ENCODE results near the gene GDF15. TPM values are rescaled to one million over a fixed set of nuclear protein-coding genes. Genes with fewer than 3 reads are reported as not detected.

Gene GDF15
- total and polyA plus RNA-seq, 11 donors = 0.33 to 5.7 (median 0.93) TPM

DNA sequence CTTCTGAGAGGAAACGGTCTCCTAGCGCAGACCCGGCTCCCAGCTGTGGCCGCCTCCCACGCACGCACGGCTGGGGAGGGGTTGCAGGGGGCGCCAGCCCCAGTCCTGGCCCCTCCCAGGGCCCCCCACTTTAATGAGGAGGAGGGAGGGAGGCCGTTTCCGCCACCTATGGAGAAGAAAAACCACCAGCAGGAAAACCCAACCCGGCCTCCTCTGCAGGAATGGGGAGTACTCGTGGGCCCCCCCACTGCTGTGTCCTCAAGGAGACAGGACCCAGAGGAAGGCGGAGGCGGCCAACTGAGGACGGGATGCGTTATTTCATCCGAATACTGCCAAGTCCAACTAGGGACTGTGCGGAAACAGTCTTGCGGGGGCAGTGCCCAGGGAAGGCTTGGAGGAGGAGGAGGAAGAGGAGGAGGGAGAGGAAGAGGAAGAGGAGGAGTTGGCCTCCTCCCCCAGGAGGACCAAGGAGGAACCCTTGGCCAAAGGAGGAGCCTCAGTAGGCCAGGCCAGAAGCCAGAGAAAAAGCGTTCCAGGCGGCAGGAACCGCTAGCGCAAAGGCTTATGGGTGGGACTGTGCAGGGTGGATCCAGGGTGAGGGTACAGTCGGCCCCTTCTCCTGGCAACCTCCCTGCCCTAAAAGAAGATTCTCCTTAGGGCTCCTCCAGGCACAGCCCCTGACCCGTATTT, 29.4 kb downstream of the GDF15 start:
- DNase-seq = peak; percentile 84 to 91 (median 90)
- intact Hi-C loops (cut with DNase I) = loop anchor here in 3 of 10 donors (5.0 to 10.0 kb wide), 5 partner anchors 131 to 401 kb away; partner anchors contain the start of genes JUND (in 1 of the 3) and RAB3A (in 1 of the 3)
- TF ChIP-seq POLR2A (IDR thresholded peaks at IDR 0.05) = peak in 1 of 2 donors; percentile 67
- TF ChIP-seq, protein P1, sequence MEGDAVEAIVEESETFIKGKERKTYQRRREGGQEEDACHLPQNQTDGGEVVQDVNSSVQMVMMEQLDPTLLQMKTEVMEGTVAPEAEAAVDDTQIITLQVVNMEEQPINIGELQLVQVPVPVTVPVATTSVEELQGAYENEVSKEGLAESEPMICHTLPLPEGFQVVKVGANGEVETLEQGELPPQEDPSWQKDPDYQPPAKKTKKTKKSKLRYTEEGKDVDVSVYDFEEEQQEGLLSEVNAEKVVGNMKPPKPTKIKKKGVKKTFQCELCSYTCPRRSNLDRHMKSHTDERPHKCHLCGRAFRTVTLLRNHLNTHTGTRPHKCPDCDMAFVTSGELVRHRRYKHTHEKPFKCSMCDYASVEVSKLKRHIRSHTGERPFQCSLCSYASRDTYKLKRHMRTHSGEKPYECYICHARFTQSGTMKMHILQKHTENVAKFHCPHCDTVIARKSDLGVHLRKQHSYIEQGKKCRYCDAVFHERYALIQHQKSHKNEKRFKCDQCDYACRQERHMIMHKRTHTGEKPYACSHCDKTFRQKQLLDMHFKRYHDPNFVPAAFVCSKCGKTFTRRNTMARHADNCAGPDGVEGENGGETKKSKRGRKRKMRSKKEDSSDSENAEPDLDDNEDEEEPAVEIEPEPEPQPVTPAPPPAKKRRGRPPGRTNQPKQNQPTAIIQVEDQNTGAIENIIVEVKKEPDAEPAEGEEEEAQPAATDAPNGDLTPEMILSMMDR (IDR thresholded peaks at IDR 0.05) = peak in 1 of 12 donors; percentile 19
- H3K27ac ChIP-seq = peak overlapping the region; percentile 89 to 100 (median 95)
- H3K4me1 ChIP-seq = peaks cover 8 to 57% (median 43%) of the 10 kb centered on the region in 12 donors
- H3K9me3 ChIP-seq = no peaks in the 10 kb centered on the region
- ATAC-seq = peak; percentile 33 to 65 (median 50)
- H3K36me3 ChIP-seq = no peaks in the 10 kb centered on the region
- H3K27me3 ChIP-seq = peaks cover 0 to 22% (median 0%) of the 10 kb centered on the region in 9 donors
- peak overlapping the region in 11 of 12 donors; percentile 3 to 81 (median 40) for H3K4me3 ChIP-seq
- WGBS, 4 donors = 28 to 44% (median 43%) methylated on average over 25 of the region's 25 CpGs

DNA sequence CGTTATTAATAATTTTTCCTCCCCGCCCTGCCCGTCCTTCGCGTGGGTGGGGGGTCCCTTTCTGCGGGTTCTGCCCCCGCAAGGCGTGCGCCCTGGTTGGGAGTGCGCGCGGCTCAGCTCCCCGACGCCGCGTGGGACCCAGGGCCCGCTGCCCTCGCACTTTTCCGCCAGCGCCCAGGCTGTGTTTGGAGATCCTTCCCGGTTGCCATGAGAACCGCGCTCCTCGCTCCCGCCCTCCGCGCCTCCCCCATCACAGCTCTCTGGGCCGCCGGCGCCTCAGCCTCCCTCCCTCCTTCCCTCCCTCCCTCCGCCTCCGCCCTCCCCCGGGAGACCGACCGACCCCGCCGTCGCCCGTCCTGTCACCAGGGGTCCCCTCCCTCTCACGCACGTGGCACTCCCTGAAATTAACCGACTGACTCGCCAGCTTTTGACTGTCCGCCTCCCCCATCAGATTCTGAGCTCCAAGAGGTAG, 30.9 kb downstream of the GDF15 start:
- H3K4me1 ChIP-seq = peaks cover 8 to 71% (median 56%) of the 10 kb centered on the region in 12 donors

DNA sequence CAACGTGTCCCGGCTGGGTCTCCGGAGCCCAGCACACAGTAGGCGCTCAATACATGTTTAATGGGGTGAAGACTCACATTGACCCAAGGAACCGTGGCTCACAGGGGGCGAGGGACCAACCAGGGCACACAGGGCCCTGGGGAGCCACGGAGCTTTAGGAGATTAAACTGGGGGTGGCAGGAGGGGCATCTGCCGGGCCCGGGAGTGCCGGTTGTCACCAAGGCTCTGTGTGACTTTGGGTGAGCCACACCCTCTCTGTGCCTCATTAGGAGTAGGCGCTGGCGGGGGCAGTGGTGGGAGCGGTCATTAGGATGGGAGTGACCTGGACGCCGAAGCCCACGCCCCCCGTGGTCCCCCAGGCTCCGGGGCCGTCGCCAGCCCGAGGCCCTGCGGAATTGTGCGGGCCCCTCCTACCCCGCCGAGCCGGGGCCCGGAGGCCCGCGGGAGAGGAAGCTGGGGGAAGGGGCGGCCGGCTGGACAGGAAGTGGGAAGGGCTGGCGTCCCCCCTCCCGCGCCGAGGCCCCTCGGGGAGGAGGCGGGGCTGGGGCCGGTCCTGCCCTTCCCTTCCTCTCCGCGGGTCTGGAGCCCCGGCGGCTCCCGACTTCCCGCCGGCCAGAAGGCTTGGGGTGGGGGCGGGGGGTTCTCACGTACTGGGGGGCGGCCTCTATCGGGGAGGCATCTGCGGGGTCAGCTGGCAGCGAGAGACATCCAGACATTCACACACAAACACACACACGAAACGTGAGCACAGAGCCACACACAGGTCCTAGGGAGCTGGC, 31.5 kb downstream of the GDF15 start:
- WGBS, 4 donors = 1 to 3% (median 1%) methylated on average over 13 to 53 of the region's 53 CpGs
- H3K36me3 ChIP-seq = no peaks in the 10 kb centered on the region
- peak in 1 of 2 donors; percentile 51 for TF ChIP-seq POLR2A (IDR thresholded peaks at IDR 0.05)
- TF ChIP-seq, protein P1 (IDR thresholded peaks at IDR 0.05) = no peak
- ATAC-seq = peak; percentile 8 to 62 (median 56)
- peak; percentile 90 to 94 (median 94) for DNase-seq
- intact Hi-C loops (cut with DNase I) = loop anchor here in 3 of 10 donors (1.0 to 10.0 kb wide), 6 partner anchors 133 to 403 kb away; partner anchors contain the start of genes JUND (in 2 of the 3) and RAB3A (in 1 of the 3)
- peaks cover 8 to 76% (median 57%) of the 10 kb centered on the region in 12 donors for H3K4me1 ChIP-seq
- H3K27me3 ChIP-seq = peaks cover 0 to 22% (median 0%) of the 10 kb centered on the region in 9 donors
- H3K4me3 ChIP-seq = peak overlapping the region; percentile 3 to 99 (median 78)
- no peaks in the 10 kb centered on the region for H3K9me3 ChIP-seq
- peak overlapping the region; percentile 89 to 100 (median 95) for H3K27ac ChIP-seq

More for the DNA sequence above, 30.9 kb downstream of the GDF15 start:
- Histone ChIP-seq H3K36me3 (no peaks in the 10 kb centered on the region), H3K27me3 (peaks cover 0 to 22% (median 0%) of the 10 kb centered on the region in 9 donors), H3K27ac (peak overlapping the region; percentile 89 to 100 (median 95)), H3K4me3 (peak overlapping the region in 11 of 12 donors; percentile 7 to 99 (median 80)), H3K9me3 (no peaks in the 10 kb centered on the region)
- 1 to 3% (median 2%) methylated on average over 39 to 44 of the region's 44 CpGs for WGBS, 4 donors
- peak; percentile 93 to 95 (median 95) for DNase-seq
- intact Hi-C loops (cut with DNase I) = loop anchor here in 3 of 10 donors (1.0 to 10.0 kb wide), 6 partner anchors 132 to 402 kb away; partner anchors contain the start of genes JUND (in 2 of the 3) and RAB3A (in 1 of the 3)
- ATAC-seq = peak; percentile 34 to 62 (median 56)
- no peak for TF ChIP-seq POLR2A (IDR thresholded peaks at IDR 0.05)
- TF ChIP-seq, protein P1 (IDR thresholded peaks at IDR 0.05) = no peak

Measured in heart left ventricle (tissue), 16 donors.